Kidney glomerular epithelial cell (primary cell): ENCODE data around the gene DRC7.
"Not testable (repeated sequence)": the region's sequence is repeated elsewhere in the genome, so short reads cannot be mapped to it uniquely, and the experiment has no call there.

Experiments used
- DNase-seq: peaks from one replicate; lab custom pipeline; 2025; lab: John Stamatoyannopoulos, UW

DRC7 gene

DNA sequence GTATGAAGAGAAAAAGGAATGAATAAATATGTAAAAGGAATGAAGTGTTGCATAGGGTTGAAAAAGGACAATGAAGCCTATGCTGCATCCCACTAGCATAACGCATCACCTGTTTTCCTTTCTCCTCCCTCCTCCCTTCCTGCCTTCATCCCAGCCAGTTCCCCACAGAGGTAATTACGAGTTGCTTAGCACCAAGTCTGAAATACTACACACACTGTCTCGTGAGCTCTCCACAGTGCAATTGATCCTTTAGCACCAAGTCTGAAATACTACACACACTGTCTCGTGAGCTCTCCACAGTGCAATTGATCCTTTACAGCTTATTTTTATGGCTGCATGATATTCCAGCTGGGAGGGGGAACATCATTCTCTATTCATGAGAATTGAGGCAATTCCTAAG, 1.1 kb upstream of the DRC7 start:
- DNase-seq, result no peak

GRCh38 chr16:57694231-57694724, 328 bp upstream of the DRC7 start:
- DNase-seq, result no peak

DNA sequence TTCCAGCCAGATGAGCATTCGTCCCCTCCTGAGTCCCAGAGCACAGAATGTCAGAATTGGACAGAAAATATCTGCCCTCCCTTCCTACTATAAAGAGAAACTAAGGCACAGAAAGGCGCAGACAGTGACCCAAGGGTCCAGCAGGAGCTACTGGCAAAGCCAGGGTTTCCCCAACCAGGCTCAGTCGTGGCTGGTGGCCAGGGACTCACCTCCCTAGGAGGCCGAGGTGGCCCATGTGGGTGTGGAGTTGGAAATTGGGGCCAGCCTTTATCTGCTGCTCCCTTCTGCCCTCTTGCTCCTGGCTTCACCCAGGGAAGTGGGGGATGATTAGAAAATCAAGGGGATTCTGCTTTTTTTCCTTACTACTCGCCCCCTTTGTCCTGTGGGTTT, 1.1 kb downstream of the DRC7 start:
- no peak for DNase-seq

- no peak for DNase-seq
Observed at GRCh38 chr16:57696240-57696639, 1.6 kb downstream of the DRC7 start.

DNA sequence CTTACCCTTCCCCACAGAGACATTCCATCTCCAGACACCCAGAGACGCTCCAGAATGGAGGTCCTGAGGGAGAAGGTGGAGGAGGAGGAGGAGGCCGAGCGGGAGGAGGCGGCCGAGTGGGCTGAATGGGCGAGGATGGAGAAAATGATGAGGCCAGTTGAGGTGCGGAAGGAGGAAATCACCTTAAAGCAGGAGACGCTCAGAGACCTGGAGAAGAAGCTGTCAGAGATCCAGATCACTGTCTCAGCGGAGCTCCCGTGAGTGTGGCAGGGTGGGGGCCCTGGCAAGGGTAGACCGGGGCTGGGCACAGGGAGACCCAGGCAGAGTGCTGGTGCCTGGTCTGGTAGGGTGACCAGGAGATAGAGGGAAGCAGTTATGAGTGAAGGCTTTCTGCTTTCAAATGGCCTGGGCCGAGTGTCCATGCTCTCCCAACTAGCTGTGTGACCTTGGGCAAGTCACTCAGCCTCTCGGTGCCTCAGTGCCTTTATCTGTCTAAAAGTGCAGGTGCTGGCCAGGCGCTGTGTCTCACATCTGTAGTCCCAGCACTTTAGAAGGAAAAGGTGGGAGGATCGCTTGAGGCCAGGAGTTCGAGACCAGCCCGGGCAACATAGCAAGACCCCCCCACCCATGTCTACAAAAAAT, 3.4 kb downstream of the DRC7 start:
- no peak for DNase-seq

DNA sequence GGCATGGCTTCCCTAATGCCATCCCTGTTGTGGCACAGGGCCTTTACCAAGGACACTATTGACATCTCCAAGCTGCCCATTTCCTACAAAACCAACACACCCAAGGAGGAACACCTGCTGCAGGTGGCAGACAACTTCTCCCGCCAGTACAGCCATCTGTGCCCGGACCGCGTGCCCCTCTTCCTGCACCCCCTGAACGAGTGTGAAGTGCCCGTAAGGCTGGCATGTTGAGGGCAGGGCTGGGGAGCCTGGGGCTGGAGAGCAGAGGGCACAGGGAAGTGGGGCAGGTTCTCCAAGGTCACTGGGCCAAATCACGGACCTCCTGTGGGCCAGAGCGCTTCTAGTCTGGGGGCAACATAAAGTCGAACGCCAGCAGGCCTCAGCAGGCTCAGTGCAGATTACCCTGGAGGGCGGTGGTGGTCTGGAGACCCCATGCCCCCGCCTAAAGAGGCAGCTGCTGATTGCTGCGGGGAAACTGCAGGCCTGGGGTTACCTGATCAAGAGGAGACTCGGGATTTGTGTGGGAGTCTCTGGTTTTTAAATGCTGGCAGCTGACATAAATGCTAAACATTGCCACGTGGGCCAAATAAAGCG, 4.3 kb downstream of the DRC7 start:
- no peak for DNase-seq

DNA sequence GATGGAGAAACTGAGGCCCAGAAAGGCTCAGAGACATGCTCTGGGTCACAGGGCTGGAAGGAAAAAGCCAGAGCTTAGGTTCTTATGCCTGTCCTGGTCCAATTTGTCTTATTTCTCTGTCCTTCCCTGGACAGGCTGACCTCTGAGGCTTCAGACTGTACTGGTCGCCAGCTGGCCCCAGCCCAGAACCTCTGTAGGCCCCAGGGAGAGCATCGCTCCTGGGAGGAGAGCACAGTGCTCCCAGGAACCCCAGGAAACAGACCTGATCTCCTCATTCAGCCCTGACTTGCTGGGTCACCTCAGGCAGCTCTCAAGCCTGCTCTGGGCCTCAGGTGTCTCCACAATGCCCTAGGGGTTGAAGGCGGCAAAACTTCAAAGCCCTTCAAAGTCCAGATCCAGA, 4.9 kb downstream of the DRC7 start:
- DNase-seq, result no peak

DNA sequence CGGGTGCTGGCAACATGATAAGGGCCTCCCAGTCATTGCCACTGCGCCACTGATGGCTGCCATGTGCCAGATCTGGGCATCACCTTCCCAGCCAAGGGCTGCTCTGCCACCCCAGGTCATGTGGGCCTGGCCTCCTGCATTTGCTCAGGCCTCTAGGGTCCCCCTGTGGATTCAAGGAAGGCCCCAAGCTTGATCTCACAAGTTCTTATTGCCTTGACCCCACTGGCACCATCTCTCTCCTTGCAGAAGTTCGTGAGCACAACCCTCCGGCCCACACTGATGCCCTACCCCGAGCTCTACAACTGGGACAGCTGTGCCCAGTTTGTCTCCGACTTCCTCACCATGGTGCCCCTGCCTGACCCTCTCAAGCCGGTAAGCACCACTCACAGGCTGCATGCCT, 5.3 kb downstream of the DRC7 start:
- no peak for DNase-seq

GRCh38 chr16:57700781-57701551, 6.4 kb downstream of the DRC7 start:
- DNase-seq, result no peak

DNA sequence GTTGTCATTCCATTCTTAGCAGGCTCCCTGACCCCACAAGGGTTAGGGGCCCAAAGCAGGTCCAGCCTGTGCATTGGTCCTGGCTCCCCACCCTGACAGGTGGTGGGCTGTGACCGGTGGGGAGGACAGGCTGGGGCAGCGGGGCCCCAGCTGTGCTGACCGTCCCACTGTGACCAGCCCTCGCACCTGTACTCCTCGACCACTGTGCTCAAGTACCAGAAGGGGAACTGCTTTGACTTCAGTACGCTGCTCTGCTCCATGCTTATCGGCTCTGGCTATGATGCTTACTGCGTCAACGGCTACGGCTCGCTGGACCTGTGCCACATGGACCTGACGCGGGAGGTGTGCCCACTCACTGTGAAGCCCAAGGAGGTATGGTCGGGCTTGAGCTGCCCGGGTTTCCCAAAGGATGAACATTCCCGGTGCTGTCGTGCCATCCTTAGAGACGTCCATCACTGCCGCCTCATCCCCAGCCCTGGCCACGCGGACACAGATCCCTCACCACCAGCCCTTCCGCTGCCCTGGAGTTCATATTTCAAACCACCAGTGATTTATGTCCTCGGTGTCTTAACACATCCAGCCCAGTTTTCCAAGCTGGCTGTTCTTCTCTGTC, 7.3 kb downstream of the DRC7 start:
- no peak for DNase-seq

DNA sequence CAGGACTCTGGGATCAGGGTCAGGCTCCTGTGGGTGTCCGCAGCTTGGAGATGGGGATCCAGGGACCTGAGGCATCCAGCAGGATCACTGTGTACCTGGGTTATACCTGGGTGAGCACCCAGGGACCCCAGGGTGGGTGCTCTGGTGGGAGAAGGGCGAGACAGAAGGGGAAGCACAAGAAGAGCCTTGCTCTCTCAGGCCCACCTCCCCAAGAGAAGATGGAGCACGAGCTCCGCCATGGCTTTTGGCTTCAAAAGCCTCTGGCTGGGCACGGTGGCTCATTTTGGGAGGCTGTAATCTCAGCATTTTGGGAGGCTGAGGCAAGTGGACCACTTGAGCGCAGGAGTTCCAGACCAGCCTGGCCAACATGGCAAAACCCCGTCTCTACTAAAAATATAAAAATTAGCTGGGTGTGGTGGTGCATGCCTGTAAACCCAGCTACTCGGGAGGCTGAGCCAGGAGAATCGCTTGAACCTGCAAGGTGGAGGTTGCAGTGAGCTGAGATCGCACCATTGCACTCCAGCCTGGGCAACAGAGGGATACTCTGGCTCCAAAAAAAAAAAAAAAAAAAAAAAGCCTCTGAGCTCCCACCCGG, 8.9 kb downstream of the DRC7 start:
- DNase-seq, result no peak

DNA sequence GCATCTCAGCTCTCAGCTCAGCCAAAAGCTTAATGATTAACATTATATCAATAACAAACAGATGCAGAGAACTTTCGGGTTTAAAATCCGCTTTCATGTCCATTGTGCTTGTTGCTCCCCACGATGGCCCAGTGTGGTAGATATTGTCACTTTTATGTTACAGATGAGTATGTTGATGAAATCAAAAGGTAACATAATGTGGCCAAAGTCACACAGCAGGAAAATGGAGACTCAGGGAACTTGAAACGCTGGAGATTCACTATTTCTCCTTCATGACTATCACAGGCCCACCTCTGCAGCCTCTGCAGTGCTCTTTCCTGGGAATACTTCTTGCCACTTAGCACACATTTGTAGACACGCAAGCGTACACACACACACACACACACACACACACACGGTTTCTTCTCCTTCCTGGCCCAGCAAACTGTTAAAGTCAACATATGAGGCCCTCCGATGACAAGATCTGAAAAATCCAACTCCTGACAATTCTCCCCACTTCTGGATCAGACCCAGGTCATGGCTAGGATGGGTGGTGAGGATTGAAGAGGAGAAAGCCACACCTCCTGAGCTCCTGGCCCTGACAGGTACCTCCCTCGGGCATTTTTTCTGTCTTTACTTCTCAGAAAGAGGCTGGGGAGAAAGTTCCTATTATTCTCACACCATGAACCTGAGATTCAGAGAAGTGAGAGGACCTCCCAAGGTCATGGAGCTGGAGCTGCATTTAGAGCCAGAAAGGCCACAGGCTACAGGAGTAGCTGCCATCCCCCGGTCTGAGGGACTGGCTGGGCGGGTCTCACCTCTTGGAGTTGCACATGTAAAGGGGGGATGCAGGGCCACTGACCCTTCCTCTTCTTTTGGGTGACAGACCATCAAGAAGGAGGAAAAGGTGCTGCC, 9.7 kb downstream of the DRC7 start:
- DNase-seq, result no peak

GRCh38 chr16:57704905-57705852, 10.6 kb downstream of the DRC7 start:
- no peak for DNase-seq

DNA sequence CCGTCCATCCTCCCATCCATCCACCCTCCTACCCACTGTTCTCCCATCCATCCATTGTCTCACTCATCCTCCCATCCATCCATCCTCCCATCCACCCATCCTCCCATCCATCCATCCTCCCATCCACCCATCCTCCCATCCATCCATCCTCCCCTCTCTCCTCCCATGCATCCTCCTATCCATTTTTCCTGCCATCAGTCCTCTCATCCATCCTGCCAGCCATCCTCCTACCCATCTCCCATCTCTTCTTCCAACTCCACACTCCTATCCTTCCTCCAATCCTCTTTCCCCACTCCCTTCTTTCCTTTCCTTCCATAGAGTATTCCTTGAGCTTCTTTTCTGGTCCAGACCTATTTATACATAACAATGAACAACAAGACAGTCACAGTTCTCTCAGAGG, 12.1 kb downstream of the DRC7 start:
- no peak for DNase-seq

DNA sequence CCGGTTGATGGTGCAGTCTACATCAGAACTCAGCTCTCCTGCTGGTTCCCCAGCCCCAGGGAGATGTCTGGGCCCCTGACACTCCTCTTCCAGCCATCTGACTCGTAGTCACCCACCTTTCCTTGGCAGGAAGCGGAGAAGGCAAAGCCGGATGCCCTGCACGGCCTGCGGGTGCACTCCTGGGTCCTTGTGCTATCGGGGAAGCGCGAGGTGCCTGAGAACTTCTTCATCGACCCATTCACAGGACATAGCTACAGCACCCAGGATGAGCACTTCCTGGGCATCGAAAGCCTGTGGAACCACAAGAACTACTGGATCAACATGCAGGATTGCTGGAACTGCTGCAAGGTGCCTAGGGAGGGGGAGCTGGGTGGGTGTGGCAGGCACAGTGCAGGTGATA, 12.7 kb downstream of the DRC7 start:
- no peak for DNase-seq

- no peak for DNase-seq
Observed at GRCh38 chr16:57708168-57708567, 13.6 kb downstream of the DRC7 start.

- no peak for DNase-seq
Observed at GRCh38 chr16:57709663-57710062, 15.1 kb downstream of the DRC7 start.

GRCh38 chr16:57711346-57711745, 16.7 kb downstream of the DRC7 start:
- DNase-seq, result no peak

DNA sequence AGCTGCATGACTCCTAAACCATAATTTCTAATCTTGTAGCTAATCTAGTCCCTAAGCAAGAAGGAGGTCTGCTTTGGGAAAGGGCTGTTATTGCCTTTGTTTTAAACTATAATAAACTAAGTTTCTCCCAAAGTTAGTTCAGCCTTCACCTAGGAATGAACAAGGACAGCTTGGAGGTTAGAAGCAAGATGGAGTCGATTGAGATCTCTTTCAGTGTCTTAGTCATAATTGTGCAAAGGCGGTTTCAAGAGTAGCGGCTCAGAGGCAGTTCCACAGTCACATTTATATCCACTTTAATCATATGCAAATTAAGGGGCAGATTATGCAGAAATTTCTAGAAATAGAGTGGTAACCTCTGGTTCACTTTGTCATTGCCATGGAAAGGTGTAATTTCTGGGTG, 17.4 kb downstream of the DRC7 start:
- no peak for DNase-seq

DNA sequence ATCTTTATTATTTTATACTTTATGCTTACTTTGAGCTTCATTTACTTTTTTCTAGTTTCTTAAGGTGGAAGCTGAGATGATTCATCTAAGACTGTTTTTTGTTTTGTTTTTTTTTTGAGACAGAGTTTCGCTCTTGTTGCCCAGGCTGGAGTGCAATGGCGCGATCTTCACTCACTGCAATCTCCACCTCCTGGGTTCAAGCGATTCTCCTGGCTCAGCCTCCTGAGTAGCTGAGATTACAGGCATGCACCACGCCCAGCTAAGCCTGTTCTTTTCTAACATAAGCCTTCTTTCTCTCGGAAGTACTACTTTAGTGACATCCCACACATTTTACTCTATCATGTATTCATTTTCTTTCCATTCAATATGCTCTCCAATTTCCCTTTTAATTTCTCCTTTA, 18.0 kb downstream of the DRC7 start:
- not testable (repeated sequence) for DNase-seq
